Body of pancreas (tissue), 4 donors: ENCODE measurements around the gene NAP1L1.

Experiments
- POLR2A ChIP-seq, 3 donors: fragments of 450-650 bp; IDR thresholded peaks; one replicate each; pipeline ENCODE4 v1.6.1; 2016; ENCODE audit warnings: antibody characterized with exemption in 3 of 3, mild to moderate bottlenecking in 2 of 3
- TF ChIP-seq, protein P1 (sequence below), 7 experiments: fragments of 450-650 bp in 4 of 7; fragments of 200-600 bp in 3 of 7; sonication (generic) in 3 of 7; IDR thresholded peaks; one replicate each; pipeline ENCODE4 v1.5.1; 2016 to 2019; ENCODE audit warnings: antibody characterized with exemption in 7 of 7

DNA sequence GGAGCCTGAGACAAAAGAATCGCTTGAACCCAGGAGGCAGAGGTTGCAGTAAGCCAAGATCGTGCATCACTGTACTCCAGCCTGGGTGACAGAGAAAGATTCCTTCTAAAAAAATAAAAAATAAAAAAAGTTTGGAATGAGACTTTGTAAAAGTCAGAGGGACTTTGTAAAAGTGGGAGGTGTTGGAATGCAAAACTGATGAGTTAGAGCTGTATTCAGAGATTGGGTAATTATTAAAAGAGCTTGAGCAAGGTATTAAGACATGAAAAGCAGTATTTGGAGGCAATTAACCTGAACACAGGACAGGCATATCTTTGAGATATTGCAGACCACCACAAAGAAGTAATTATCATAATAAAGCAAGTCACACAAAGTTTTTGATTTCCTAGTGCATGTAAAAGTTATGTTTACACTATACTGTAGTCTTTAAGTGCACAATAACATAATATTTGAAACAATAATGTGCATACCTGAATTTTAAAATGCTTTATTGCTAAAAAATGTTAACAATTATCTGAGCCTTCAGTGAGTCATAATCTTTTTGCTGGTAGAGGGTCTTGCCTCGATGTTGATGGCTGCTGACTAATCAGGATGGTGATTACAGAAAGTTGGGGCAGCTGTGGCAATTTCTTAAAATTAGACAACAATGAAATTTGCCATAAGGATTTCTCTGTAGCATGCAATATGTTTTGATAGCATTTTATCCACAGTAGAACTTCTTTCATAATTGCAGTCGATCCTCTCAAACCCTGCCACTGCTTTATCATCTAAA lies 86.0 kb downstream of the NAP1L1 start:
- TF ChIP-seq, protein P1, sequence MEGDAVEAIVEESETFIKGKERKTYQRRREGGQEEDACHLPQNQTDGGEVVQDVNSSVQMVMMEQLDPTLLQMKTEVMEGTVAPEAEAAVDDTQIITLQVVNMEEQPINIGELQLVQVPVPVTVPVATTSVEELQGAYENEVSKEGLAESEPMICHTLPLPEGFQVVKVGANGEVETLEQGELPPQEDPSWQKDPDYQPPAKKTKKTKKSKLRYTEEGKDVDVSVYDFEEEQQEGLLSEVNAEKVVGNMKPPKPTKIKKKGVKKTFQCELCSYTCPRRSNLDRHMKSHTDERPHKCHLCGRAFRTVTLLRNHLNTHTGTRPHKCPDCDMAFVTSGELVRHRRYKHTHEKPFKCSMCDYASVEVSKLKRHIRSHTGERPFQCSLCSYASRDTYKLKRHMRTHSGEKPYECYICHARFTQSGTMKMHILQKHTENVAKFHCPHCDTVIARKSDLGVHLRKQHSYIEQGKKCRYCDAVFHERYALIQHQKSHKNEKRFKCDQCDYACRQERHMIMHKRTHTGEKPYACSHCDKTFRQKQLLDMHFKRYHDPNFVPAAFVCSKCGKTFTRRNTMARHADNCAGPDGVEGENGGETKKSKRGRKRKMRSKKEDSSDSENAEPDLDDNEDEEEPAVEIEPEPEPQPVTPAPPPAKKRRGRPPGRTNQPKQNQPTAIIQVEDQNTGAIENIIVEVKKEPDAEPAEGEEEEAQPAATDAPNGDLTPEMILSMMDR (IDR thresholded peaks at IDR 0.05) = no peak
- no peak for TF ChIP-seq POLR2A (IDR thresholded peaks at IDR 0.05)
